Measurements from ENCODE around the gene DENND1C. TPM values are rescaled to one million over a fixed set of nuclear protein-coding genes. Genes with fewer than 3 reads are reported as not detected.

Gene DENND1C
- total and polyA plus RNA-seq, 2 of the 8 experiments (the other 6 are each of a cell fraction or from before 2014, with no cell fraction given), result 3.6 to 4.0 TPM

- no peak for TF ChIP-seq CHD7 (IDR thresholded peaks at IDR 0.05; ENCODE audit: insufficient replicate concordance, low read length)
- no peak for TF ChIP-seq JUND (IDR thresholded peaks at IDR 0.05; ENCODE audit: low read length)
- no peak for TF ChIP-seq RAD21 (IDR thresholded peaks at IDR 0.05 in 1 of 2, conservative IDR thresholded peaks at IDR 0.05 in 1 of 2; ENCODE audit: low read depth in 2 of 2, low read length in 2 of 2)
- no peak for TF ChIP-seq KDM1A (IDR thresholded peaks at IDR 0.05; ENCODE audit: borderline replicate concordance, low read length)
- no peak for TF ChIP-seq SIN3A (conservative IDR thresholded peaks at IDR 0.05 in 1 of 2, IDR thresholded peaks at IDR 0.05 in 1 of 2; ENCODE audit: low read depth in 1 of 2, low read length in 2 of 2)
- no peak for TF ChIP-seq KDM5A (IDR thresholded peaks at IDR 0.05; ENCODE audit: low read length)
- TF ChIP-seq MAX (IDR thresholded peaks at IDR 0.05), result no peak
- TF ChIP-seq USF2 (IDR thresholded peaks at IDR 0.05; ENCODE audit: low read length), result no peak
- no peak for TF ChIP-seq FOSL1 (IDR thresholded peaks at IDR 0.05; ENCODE audit: insufficient read depth, low read depth, low read length)
- no peak for TF ChIP-seq SIRT6 (IDR thresholded peaks at IDR 0.05; ENCODE audit: low read length)
Observed at GRCh38 chr19:6450166-6450565, 31.4 kb downstream of the DENND1C start (continued).
